IMR-90 (cell line): ENCODE data around the gene FAH. TPM values are rescaled to one million over a fixed set of nuclear protein-coding genes. Genes with fewer than 3 reads are reported as not detected.

Source experiments
- ATAC-seq: fragments of 200-7000 bp; cut with Tn5 transposase; 2 replicates; pipeline ENCODE4 v1.9.1; 2020; ENCODE audit warnings: low read depth, mild to moderate bottlenecking, moderate library complexity
- BruUV-seq: library from RNA; stranded (reverse); fragments of 400-500 nt; replicated peaks from 2 replicates; lab custom pipeline; 2021; lab: Mats Ljungman, UMichigan
- CTCF ChIA-PET: fragments of 300-600 bp; formaldehyde crosslinking; extraction: SDS; loops from one replicate; lab custom pipeline; 2021; ENCODE audit warnings: antibody characterized with exemption; lab: Yijun Ruan, JAX
- POLR2A ChIA-PET: fragments of 300-600 bp; sonication (Branson Sonifier 250); formaldehyde crosslinking; loops from one replicate; lab custom pipeline; 2022; ENCODE audit warnings: antibody characterized with exemption; ENCODE audit not compliant: unreplicated experiment; lab: Charles Lee
- DNase-seq: peaks from one replicate; pipeline ENCODE4 v3.0.0; 2013
- H2AFZ ChIP-seq: replicated peaks from 2 replicates; pipeline ENCODE3; 2013; ENCODE audit warnings: low read length, mild to moderate bottlenecking; ENCODE audit not compliant: poor library complexity
- H2AK5ac ChIP-seq: 2 replicates; pipeline ENCODE4 v1.6.1; 2013; ENCODE audit warnings: low read depth, low read length, inconsistent platforms
- H2AK9ac ChIP-seq: replicated peaks from 2 replicates; pipeline ENCODE3; 2013; ENCODE audit warnings: mild to moderate bottlenecking, low read depth, low read length, moderate library complexity; ENCODE audit not compliant: poor library complexity
- H2BK120ac ChIP-seq: 2 replicates; pipeline ENCODE4 v1.6.1; 2013; ENCODE audit warnings: low read depth, low read length, inconsistent platforms
- H2BK15ac ChIP-seq: 3 replicates; pipeline ENCODE4 v1.6.1; 2013; ENCODE audit warnings: low read depth, low read length, inconsistent platforms
- H2BK20ac ChIP-seq: 2 replicates; pipeline ENCODE4 v1.6.1; 2013; ENCODE audit warnings: low read depth, mild to moderate bottlenecking, inconsistent platforms, low read length, moderate library complexity
- H2BK5ac ChIP-seq: 2 replicates; pipeline ENCODE4 v1.6.1; 2013; ENCODE audit warnings: mild to moderate bottlenecking, low read depth, low read length, inconsistent platforms; ENCODE audit not compliant: poor library complexity, severe bottlenecking
- H3K14ac ChIP-seq: replicated peaks from 2 replicates; pipeline ENCODE4 v1.6.1; 2013; ENCODE audit warnings: low read depth, low read length, inconsistent platforms
- H3K18ac ChIP-seq: 2 replicates; pipeline ENCODE4 v1.6.1; 2013; ENCODE audit warnings: low read depth, low read length, control low read depth
- H3K23ac ChIP-seq: 2 replicates; pipeline ENCODE4 v1.6.1; 2013; ENCODE audit warnings: low read depth, low read length, inconsistent platforms
- H3K27ac ChIP-seq: 2 replicates; pipeline ENCODE4 v1.5.1; 2013; ENCODE audit warnings: mild to moderate bottlenecking, control low read depth, low read length; ENCODE audit not compliant: insufficient read depth
- H3K27me3 ChIP-seq: 2 replicates; pipeline ENCODE4 v1.6.1; 2013; ENCODE audit warnings: low read length; ENCODE audit not compliant: control insufficient read depth, insufficient read depth
- H3K36me3 ChIP-seq: 2 replicates; pipeline ENCODE4 v1.6.1; 2013; ENCODE audit warnings: low read length, mixed read lengths; ENCODE audit not compliant: control insufficient read depth, insufficient read depth
- H3K4ac ChIP-seq: 2 replicates; pipeline ENCODE4 v1.6.1; 2013; ENCODE audit warnings: low read depth, low read length, inconsistent platforms
- H3K4me1 ChIP-seq: 2 replicates; pipeline ENCODE4 v1.6.1; 2013; ENCODE audit warnings: low read length, mixed read lengths; ENCODE audit not compliant: control insufficient read depth, insufficient read depth
- H3K4me2 ChIP-seq: 2 replicates; pipeline ENCODE4 v1.6.1; 2013; ENCODE audit warnings: low read depth, mild to moderate bottlenecking, control low read depth, low read length, moderate library complexity
- H3K4me3 ChIP-seq: 2 replicates; pipeline ENCODE4 v1.5.1; 2013; ENCODE audit warnings: low read depth, mild to moderate bottlenecking, control low read depth, low read length, moderate library complexity; ENCODE audit not compliant: insufficient read depth
- H3K56ac ChIP-seq: 2 replicates; pipeline ENCODE4 v1.6.1; 2013; ENCODE audit warnings: low read length, inconsistent platforms; ENCODE audit not compliant: insufficient read depth; ENCODE audit errors: extremely low read depth
- H3K79me1 ChIP-seq, 2 experiments: 2 replicates each; pipeline ENCODE4 v1.6.1; 2013; ENCODE audit warnings: low read length in 2 of 2, inconsistent platforms in 1 of 2, low read depth in 1 of 2
- H3K9ac ChIP-seq: 2 replicates; pipeline ENCODE4 v1.6.1; 2013; ENCODE audit warnings: low read depth, low read length, control low read depth
- H3K9me1 ChIP-seq: 2 replicates; pipeline ENCODE4 v1.6.1; 2013; ENCODE audit warnings: low read length, inconsistent platforms; ENCODE audit not compliant: insufficient read depth
- H3K9me3 ChIP-seq: 2 replicates; pipeline ENCODE4 v1.6.1; 2013; ENCODE audit warnings: low read length; ENCODE audit not compliant: control insufficient read depth, insufficient read depth
- H4K20me1 ChIP-seq: 2 replicates; pipeline ENCODE4 v1.6.1; 2013; ENCODE audit warnings: low read length, inconsistent platforms; ENCODE audit not compliant: insufficient read depth
- H4K5ac ChIP-seq: 2 replicates; pipeline ENCODE4 v1.6.1; 2013; ENCODE audit warnings: mild to moderate bottlenecking, low read depth, low read length, control low read depth
- H4K8ac ChIP-seq, 2 experiments: 2 replicates each; pipeline ENCODE4 v1.6.1; 2013; ENCODE audit warnings: low read depth in 2 of 2, low read length in 2 of 2, control low read depth in 1 of 2, inconsistent platforms in 1 of 2
- H4K91ac ChIP-seq: 2 replicates; pipeline ENCODE4 v1.6.1; 2013; ENCODE audit warnings: low read depth, low read length, inconsistent platforms; ENCODE audit not compliant: insufficient read depth
- BHLHE40 ChIP-seq: fragments of 150-350 bp; IDR thresholded peaks from 2 replicates; pipeline ENCODE4 v1.6.1; 2016; ENCODE audit warnings: mild to moderate bottlenecking, low read depth, low read length
- CEBPB ChIP-seq: IDR thresholded peaks from 2 replicates; pipeline ENCODE4 v1.6.1; 2012; ENCODE audit warnings: low read depth, low read length, improper control_type of control experiment
- CHD1 ChIP-seq: IDR thresholded peaks from 2 replicates; pipeline ENCODE4 v1.6.1; 2012; ENCODE audit warnings: low read depth, low read length, improper control_type of control experiment
- FOS ChIP-seq: fragments of 150-350 bp; IDR thresholded peaks from 2 replicates; pipeline ENCODE4 v1.6.1; 2016; ENCODE audit warnings: low read depth, low read length
- MAFK ChIP-seq: IDR thresholded peaks from 2 replicates; pipeline ENCODE4 v1.6.1; 2012; ENCODE audit warnings: low read depth, low read length, improper control_type of control experiment
- MAZ ChIP-seq: IDR thresholded peaks from 2 replicates; pipeline ENCODE4 v1.6.1; 2012; ENCODE audit warnings: low read depth, mild to moderate bottlenecking, low read length, improper control_type of control experiment, moderate library complexity, borderline replicate concordance
- MXI1 ChIP-seq: IDR thresholded peaks from 2 replicates; pipeline ENCODE4 v1.6.1; 2012; ENCODE audit warnings: low read depth, mild to moderate bottlenecking, low read length, moderate library complexity, borderline replicate concordance
- NFE2L2 ChIP-seq: fragments of 150-350 bp; IDR thresholded peaks from 2 replicates; pipeline ENCODE4 v1.6.1; 2016; ENCODE audit warnings: low read depth, mild to moderate bottlenecking, low read length
- POLR2A ChIP-seq: IDR thresholded peaks from 2 replicates; pipeline ENCODE4 v1.6.1; 2012; ENCODE audit warnings: mild to moderate bottlenecking, low read depth, low read length
- RCOR1 ChIP-seq: IDR thresholded peaks from 2 replicates; pipeline ENCODE4 v1.6.1; 2012; ENCODE audit warnings: mild to moderate bottlenecking, low read length, improper control_type of control experiment; ENCODE audit not compliant: insufficient replicate concordance
- RFX5 ChIP-seq: IDR thresholded peaks from 2 replicates; pipeline ENCODE4 v1.8.0; 2012; ENCODE audit warnings: low read depth, mild to moderate bottlenecking, low read length, moderate library complexity
- SMC3 ChIP-seq: fragments of 150-350 bp; IDR thresholded peaks from 2 replicates; pipeline ENCODE4 v1.6.1; 2016; ENCODE audit warnings: low read depth, mild to moderate bottlenecking, antibody characterized with exemption, low read length, moderate library complexity
- WGBS, 2 experiments: methylation state at CpG; one replicate each; pipeline versions ENCODE4 v1.1.5 to v1.1.7; 2013; ENCODE audit warnings: missing lambda C conversion rate in 2 of 2; ENCODE audit not compliant: insufficient read length in 1 of 2; ENCODE audit errors: extremely low coverage in 2 of 2; 5-methylcytosine and 5-hydroxymethylcytosine counted together
- dilution Hi-C: fragments of 300-500 bp; cut with HindIII; formaldehyde crosslinking; loops from one replicate; pipeline ENCODE4 v1.14.3; 2018; ENCODE audit warnings: low sequenced_read_pairs; ENCODE audit not compliant: unreplicated experiment
- in situ Hi-C: fragments of 300-500 bp; cut with MboI; formaldehyde crosslinking; loops from 3 replicates; pipeline ENCODE4 v1.14.3; 2019; ENCODE audit warnings: low sequenced_read_pairs, inconsistent platforms, mixed read lengths
- intact Hi-C: fragments of 100-400 bp; cut with micrococcal nuclease; formaldehyde crosslinking; loops from 2 replicates; pipeline ENCODE4 v1.10.0; 2022
- polyA plus RNA-seq, 3 experiments: library from polyadenylated mRNA; depleted of rRNA; stranded (reverse); fragments of >200 nt; gene quantifications; 2 replicates each; pipeline ENCODE4 v1.2.3, GENCODE V29; 2012; ENCODE audit warnings: low replicate concordance in 1 of 3
- total RNA-seq: library from RNA; depleted of rRNA; stranded (reverse); fragments of >200 nt; gene quantifications from 2 replicates; pipeline ENCODE4 v1.2.3, GENCODE V29; 2012
- TF ChIP-seq, protein P1 (sequence below): fragments of 150-350 bp; IDR thresholded peaks from 2 replicates; pipeline ENCODE4 v1.6.1; 2017; ENCODE audit warnings: mild to moderate bottlenecking, antibody characterized with exemption, low read length, low read depth
- TF ChIP-seq, protein P2 (sequence below): fragments of 150-350 bp; IDR thresholded peaks from 2 replicates; pipeline ENCODE4 v1.6.1; 2016; ENCODE audit warnings: low read depth, mild to moderate bottlenecking, low read length, moderate library complexity, borderline replicate concordance
- TF ChIP-seq, protein P3 (sequence below): conservative IDR thresholded peaks from 2 replicates; pipeline ENCODE4 v1.5.1; 2012; ENCODE audit warnings: mild to moderate bottlenecking, low read depth, low read length, improper control_type of control experiment

The FAH gene
- total and polyA plus RNA-seq, 2 of the 4 experiments (the other 2 are of a cell fraction): 43.1 to 48.6 TPM

DNA sequence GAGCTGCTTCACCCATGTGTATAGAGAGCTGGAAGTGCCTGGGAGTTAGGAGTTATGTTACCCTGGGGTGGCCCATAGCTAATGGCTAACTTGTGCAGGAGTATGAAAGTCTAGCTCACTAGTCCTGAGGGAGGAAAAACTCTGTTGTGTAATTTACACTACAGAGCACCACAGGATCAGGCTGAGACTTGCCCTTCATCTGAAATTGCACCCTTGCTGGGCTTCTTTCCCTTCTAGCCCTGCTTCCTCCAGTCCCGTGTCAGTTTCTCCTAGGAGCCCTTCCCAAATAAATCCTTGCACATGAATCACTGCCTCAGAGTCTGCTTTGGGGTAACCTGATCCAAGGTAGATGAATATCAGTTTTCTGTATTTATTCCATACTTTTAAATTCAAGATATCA lies 59.2 kb downstream of the FAH start:
- no peak overlapping the region for H3K23ac ChIP-seq
- H3K9ac ChIP-seq: no peak overlapping the region
- no peak overlapping the region for H2AFZ ChIP-seq
- no peaks in the 10 kb centered on the region for H3K9me1 ChIP-seq
- ATAC-seq: no peak
- no CpG with 5 or more reads among the region's 1 CpG for WGBS, 2 experiments
- H3K14ac ChIP-seq: no peak overlapping the region
- H2BK15ac ChIP-seq: no peak overlapping the region
- peaks cover 3% of the 10 kb centered on the region; the same call in 1 of the 2 replicates for H3K9me3 ChIP-seq
- TF ChIP-seq MAFK (no peak), BHLHE40 (no peak), RFX5 (no peak), RCOR1 (no peak), MAZ (no peak), SMC3 (no peak), CEBPB (no peak), NFE2L2 (no peak), CHD1 (no peak), POLR2A (no peak), MXI1 (no peak), FOS (no peak)
- TF ChIP-seq, protein P1, sequence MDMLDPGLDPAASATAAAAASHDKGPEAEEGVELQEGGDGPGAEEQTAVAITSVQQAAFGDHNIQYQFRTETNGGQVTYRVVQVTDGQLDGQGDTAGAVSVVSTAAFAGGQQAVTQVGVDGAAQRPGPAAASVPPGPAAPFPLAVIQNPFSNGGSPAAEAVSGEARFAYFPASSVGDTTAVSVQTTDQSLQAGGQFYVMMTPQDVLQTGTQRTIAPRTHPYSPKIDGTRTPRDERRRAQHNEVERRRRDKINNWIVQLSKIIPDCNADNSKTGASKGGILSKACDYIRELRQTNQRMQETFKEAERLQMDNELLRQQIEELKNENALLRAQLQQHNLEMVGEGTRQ: no peak
- TF ChIP-seq, protein P2, sequence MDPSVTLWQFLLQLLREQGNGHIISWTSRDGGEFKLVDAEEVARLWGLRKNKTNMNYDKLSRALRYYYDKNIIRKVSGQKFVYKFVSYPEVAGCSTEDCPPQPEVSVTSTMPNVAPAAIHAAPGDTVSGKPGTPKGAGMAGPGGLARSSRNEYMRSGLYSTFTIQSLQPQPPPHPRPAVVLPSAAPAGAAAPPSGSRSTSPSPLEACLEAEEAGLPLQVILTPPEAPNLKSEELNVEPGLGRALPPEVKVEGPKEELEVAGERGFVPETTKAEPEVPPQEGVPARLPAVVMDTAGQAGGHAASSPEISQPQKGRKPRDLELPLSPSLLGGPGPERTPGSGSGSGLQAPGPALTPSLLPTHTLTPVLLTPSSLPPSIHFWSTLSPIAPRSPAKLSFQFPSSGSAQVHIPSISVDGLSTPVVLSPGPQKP: no peak
- TF ChIP-seq, protein P3, sequence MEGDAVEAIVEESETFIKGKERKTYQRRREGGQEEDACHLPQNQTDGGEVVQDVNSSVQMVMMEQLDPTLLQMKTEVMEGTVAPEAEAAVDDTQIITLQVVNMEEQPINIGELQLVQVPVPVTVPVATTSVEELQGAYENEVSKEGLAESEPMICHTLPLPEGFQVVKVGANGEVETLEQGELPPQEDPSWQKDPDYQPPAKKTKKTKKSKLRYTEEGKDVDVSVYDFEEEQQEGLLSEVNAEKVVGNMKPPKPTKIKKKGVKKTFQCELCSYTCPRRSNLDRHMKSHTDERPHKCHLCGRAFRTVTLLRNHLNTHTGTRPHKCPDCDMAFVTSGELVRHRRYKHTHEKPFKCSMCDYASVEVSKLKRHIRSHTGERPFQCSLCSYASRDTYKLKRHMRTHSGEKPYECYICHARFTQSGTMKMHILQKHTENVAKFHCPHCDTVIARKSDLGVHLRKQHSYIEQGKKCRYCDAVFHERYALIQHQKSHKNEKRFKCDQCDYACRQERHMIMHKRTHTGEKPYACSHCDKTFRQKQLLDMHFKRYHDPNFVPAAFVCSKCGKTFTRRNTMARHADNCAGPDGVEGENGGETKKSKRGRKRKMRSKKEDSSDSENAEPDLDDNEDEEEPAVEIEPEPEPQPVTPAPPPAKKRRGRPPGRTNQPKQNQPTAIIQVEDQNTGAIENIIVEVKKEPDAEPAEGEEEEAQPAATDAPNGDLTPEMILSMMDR: no peak
- H3K79me1 ChIP-seq: no peaks in the 10 kb centered on the region
- H3K18ac ChIP-seq: no peak overlapping the region
- in situ Hi-C loops: no loop called here
- no peak overlapping the region for H2BK120ac ChIP-seq
- no peak overlapping the region for H3K4ac ChIP-seq
- H4K5ac ChIP-seq: no peak overlapping the region
- ChIA-PET POLR2A (no interaction called here), CTCF (no interaction called here)
- no peak overlapping the region for H3K4me2 ChIP-seq
- no peak overlapping the region for H2AK5ac ChIP-seq
- H3K27me3 ChIP-seq: peaks cover 24% of the 10 kb centered on the region
- no peak overlapping the region for H3K56ac ChIP-seq
- dilution Hi-C loops: no loop called here
- H4K8ac ChIP-seq: no peak overlapping the region
- H2AK9ac ChIP-seq: no peak overlapping the region
- no peak overlapping the region for H3K27ac ChIP-seq
- H2BK5ac ChIP-seq: no peak overlapping the region
- DNase-seq: no peak
- no TSS peak for BruUV-seq
- H4K91ac ChIP-seq: no peak overlapping the region
- no peak overlapping the region for H2BK20ac ChIP-seq
- intact Hi-C loops: no loop called here
- H3K4me1 ChIP-seq: no peaks in the 10 kb centered on the region
- no peak overlapping the region for H3K4me3 ChIP-seq
- no peaks in the 10 kb centered on the region for H3K36me3 ChIP-seq
- H4K20me1 ChIP-seq: no peaks in the 10 kb centered on the region
